OCI-LY3 (cell line): ENCODE data around the gene KCNIP1.
A peak's percentile ranks its signal among the peaks of the same experiment; 100 is the strongest.

ENCODE experiments used
- H2AFZ ChIP-seq: fragments of 200-600, 300-600 bp; shearing (Covaris generic); 2 replicates; pipeline ENCODE4 v1.6.0; 2014; ENCODE audit warnings: antibody characterized with exemption, low read depth, low read length
- H3K27ac ChIP-seq: fragments of 200-600, 300-600 bp; sonication (generic); 2 replicates; pipeline ENCODE4 v1.5.1; 2014; ENCODE audit warnings: mild to moderate bottlenecking, low read length, moderate library complexity, mixed read lengths
- H3K27me3 ChIP-seq: fragments of 200-600, 300-600 bp; sonication (generic); 2 replicates; pipeline ENCODE4 v1.6.1; 2014; ENCODE audit warnings: low read depth, low read length, mixed read lengths
- H3K36me3 ChIP-seq: fragments of 200-600, 300-600 bp; sonication (generic); replicated peaks from 2 replicates; pipeline ENCODE3; 2014; ENCODE audit warnings: low read depth, low read length, mixed read lengths
- H3K4me1 ChIP-seq: fragments of 300-600, 200-600 bp; sonication (generic); 2 replicates; pipeline ENCODE4 v1.6.1; 2014; ENCODE audit warnings: low read length, mixed read lengths
- H3K4me2 ChIP-seq: fragments of 200-600, 300-600 bp; sonication (generic); 2 replicates; pipeline ENCODE4 v1.6.1; 2014; ENCODE audit warnings: low read length, mixed read lengths
- H3K4me3 ChIP-seq: fragments of 300-600, 200-600 bp; sonication (generic); 2 replicates; pipeline ENCODE4 v1.5.1; 2014; ENCODE audit warnings: antibody characterized with exemption, mild to moderate bottlenecking, low read length, moderate library complexity
- H3K79me2 ChIP-seq: fragments of 300-600, 200-600 bp; shearing (Covaris generic); 2 replicates; pipeline ENCODE4 v1.6.1; 2014; ENCODE audit warnings: mild to moderate bottlenecking, low read length, mixed read lengths
- H3K9ac ChIP-seq: fragments of 300-600, 200-600 bp; shearing (Covaris generic); 2 replicates; pipeline ENCODE4 v1.6.0; 2014; ENCODE audit warnings: mild to moderate bottlenecking, low read length, moderate library complexity
- H3K9me3 ChIP-seq: fragments of 200-600, 300-600 bp; shearing (Covaris generic); 2 replicates; pipeline ENCODE4 v1.6.1; 2014; ENCODE audit warnings: low read length, mixed read lengths; ENCODE audit not compliant: insufficient read depth
- H4K20me1 ChIP-seq: fragments of 200-600, 300-600 bp; sonication (generic); 2 replicates; pipeline ENCODE4 v1.6.1; 2016; ENCODE audit warnings: low read length, mixed read lengths; ENCODE audit not compliant: insufficient read depth
- CTCF ChIP-seq: fragments of 200-600, 300-600 bp; sonication (generic); IDR thresholded peaks from 2 replicates; pipeline ENCODE4 v1.5.1; 2014; ENCODE audit warnings: antibody characterized with exemption, low read length, low read depth
- EZH2phosphoT487 ChIP-seq: fragments of 200-600 bp; shearing (Covaris generic); IDR thresholded peaks from 2 replicates; pipeline ENCODE4 v1.6.1; 2018; ENCODE audit warnings: antibody characterized with exemption, mixed run types, low read depth

KCNIP1 gene

GRCh38 chr5:170630711-170631141 lies 126.9 kb downstream of the KCNIP1 start:
- H3K79me2 ChIP-seq = no peaks in the 10 kb centered on the region
- no peaks in the 10 kb centered on the region for H3K36me3 ChIP-seq
- H3K9me3 ChIP-seq = no peaks in the 10 kb centered on the region
- H4K20me1 ChIP-seq = no peaks in the 10 kb centered on the region
- no peak overlapping the region for H3K9ac ChIP-seq
- H3K4me3 ChIP-seq = no peak overlapping the region
- H3K4me2 ChIP-seq = peak overlapping the region; percentile 38
- peaks cover 16% of the 10 kb centered on the region for H3K4me1 ChIP-seq
- H3K27me3 ChIP-seq = peaks cover 27% of the 10 kb centered on the region
- no peak overlapping the region for H3K27ac ChIP-seq
- no peak for TF ChIP-seq EZH2phosphoT487
- no peak for TF ChIP-seq CTCF
- H2AFZ ChIP-seq = peak overlapping the region; percentile 78

GRCh38 chr5:170631466-170632195 lies 127.8 kb downstream of the KCNIP1 start:
- H3K36me3 ChIP-seq = no peaks in the 10 kb centered on the region
- peaks cover 25% of the 10 kb centered on the region for H3K27me3 ChIP-seq
- peaks cover 16% of the 10 kb centered on the region for H3K4me1 ChIP-seq
- TF ChIP-seq EZH2phosphoT487 (no peak), CTCF (no peak)
- H3K79me2 ChIP-seq = no peaks in the 10 kb centered on the region
- no peak overlapping the region for H3K27ac ChIP-seq
- H2AFZ ChIP-seq = no peak overlapping the region
- no peak overlapping the region for H3K9ac ChIP-seq
- H3K4me3 ChIP-seq = no peak overlapping the region
- no peaks in the 10 kb centered on the region for H4K20me1 ChIP-seq
- no peak overlapping the region for H3K4me2 ChIP-seq
- no peaks in the 10 kb centered on the region for H3K9me3 ChIP-seq

- H3K36me3 ChIP-seq = no peaks in the 10 kb centered on the region
- H2AFZ ChIP-seq = peak overlapping the region; percentile 65; the same call in 1 of the 2 replicates
- TF ChIP-seq EZH2phosphoT487 = no peak
- peak; percentile 16; the same call in 1 of the 2 replicates for TF ChIP-seq CTCF
- no peaks in the 10 kb centered on the region for H3K79me2 ChIP-seq
- no peak overlapping the region for H3K9ac ChIP-seq
- H3K27ac ChIP-seq = no peak overlapping the region
- H3K4me2 ChIP-seq = peak overlapping the region; percentile 96
- H3K4me1 ChIP-seq = peaks cover 16% of the 10 kb centered on the region
- peak overlapping the region; percentile 74 for H3K4me3 ChIP-seq
- peaks cover 33% of the 10 kb centered on the region for H3K27me3 ChIP-seq
- no peaks in the 10 kb centered on the region for H4K20me1 ChIP-seq
- H3K9me3 ChIP-seq = no peaks in the 10 kb centered on the region
These were observed 128.6 kb downstream of the KCNIP1 start for GRCh38 chr5:170632266-170632984.

DNA sequence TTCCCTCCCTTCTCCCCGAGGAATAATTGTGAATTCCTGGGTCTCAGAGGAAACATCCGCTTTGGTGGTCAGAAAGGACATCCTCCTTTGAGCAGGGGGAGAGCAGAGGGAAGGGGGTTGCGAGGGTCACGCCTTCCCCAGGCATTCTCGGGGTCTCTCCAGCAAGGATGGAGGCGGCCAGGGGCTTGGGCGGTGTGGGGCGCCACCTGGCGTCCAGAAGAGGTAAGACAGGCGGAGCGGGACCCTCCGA lies 129.1 kb downstream of the KCNIP1 start:
- TF ChIP-seq CTCF (peak; percentile 97), EZH2phosphoT487 (no peak)
- H3K9ac ChIP-seq = no peak overlapping the region

More for the DNA sequence above, 129.1 kb downstream of the KCNIP1 start:
- H3K27ac ChIP-seq = no peak overlapping the region
- H3K27me3 ChIP-seq = peaks cover 37% of the 10 kb centered on the region
- H3K79me2 ChIP-seq = no peaks in the 10 kb centered on the region
- no peaks in the 10 kb centered on the region for H3K9me3 ChIP-seq
- H4K20me1 ChIP-seq = no peaks in the 10 kb centered on the region
- no peaks in the 10 kb centered on the region for H3K36me3 ChIP-seq
- peak overlapping the region; percentile 96 for H3K4me2 ChIP-seq
- peak overlapping the region; percentile 66; the same call in 1 of the 2 replicates for H2AFZ ChIP-seq
- peaks cover 16% of the 10 kb centered on the region for H3K4me1 ChIP-seq
- H3K4me3 ChIP-seq = peak overlapping the region; percentile 74
